ENCODE data around the gene SH3TC1. TPM values are rescaled to one million over a fixed set of nuclear protein-coding genes. Genes with fewer than 3 reads are reported as not detected.

Gene SH3TC1
- total RNA-seq, 4 donors from 2014 or later, result 13.7 to 18.7 (median 15.2) TPM

DNA sequence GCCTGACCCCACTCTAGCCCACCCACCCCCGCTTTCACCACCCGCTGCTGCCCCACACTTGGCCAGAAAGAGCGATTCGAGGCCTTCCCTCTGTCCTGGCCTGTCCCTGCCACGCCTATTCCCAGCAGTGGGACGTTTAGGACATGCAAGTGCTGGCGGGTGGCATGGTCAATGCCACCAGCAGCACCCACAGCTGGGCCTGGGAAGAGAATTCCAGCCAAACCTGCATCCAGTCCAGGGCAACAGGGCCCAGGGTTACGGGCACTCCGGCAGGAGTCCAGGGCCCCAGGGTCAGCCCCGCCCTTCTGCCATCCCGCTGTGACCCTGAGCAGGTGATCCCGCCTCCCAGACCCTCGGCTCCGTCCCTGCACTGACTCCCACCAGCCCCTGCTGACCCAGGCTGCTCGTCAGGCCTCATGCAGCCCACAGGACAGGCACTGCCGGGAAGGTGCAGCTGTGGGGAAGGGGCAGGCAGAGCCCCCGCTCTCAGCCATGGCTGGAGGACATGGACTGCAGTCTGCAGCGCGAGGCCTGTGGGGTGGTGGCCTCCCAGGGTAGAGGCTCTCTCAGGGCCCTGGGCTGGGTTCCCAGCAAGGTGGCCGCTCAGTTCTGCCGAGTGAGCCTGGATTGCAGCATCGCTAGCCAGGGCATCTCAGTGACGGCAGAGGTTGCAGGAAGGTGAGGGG lies 63.7 kb downstream of the SH3TC1 start:
- H3K27me3 ChIP-seq, result no peaks in the 10 kb centered on the region
- peaks cover 23 to 30% (median 29%) of the 10 kb centered on the region in 4 donors for H3K4me1 ChIP-seq
- no peak for DNase-seq (ENCODE audit: extremely low spot score)
- no peaks in the 10 kb centered on the region for H3K9me3 ChIP-seq
- intact Hi-C loops (cut with DNase I), result no loop called here
- no peak for TF ChIP-seq POLR2AphosphoS5 (IDR thresholded peaks at IDR 0.05)
- no peak for TF ChIP-seq CTCF (IDR thresholded peaks at IDR 0.05)
- TF ChIP-seq POLR2A (IDR thresholded peaks at IDR 0.05; ENCODE audit: low read depth), result no peak
- H3K4me3 ChIP-seq, result no peak overlapping the region
- no peak overlapping the region for H3K27ac ChIP-seq (replicated peaks in 1 of 4)
- no peaks in the 10 kb centered on the region for H3K36me3 ChIP-seq
- 88% methylated on average over 19 of the region's 23 CpGs for WGBS

DNA sequence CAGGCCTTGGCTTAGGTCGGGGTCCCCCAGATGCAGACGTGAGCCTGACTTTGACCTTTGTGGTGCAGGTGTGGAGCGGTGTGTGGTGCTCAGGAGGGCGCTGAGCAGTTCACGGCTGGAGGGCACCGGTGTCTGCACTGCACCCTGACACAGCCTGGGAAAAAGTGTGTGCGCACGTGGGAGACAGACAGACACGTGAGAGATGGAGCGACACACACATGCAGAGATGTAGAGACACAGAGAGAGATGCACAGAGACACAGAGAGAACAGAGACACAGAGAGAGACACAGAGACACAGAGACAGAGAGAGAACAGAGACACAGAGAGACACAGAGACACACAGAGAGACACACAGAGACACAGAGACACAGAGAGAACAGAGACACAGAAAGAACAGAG lies 64.3 kb downstream of the SH3TC1 start:
- WGBS, result 90% methylated on average over 8 of the region's 10 CpGs
- no peak for TF ChIP-seq POLR2AphosphoS5 (IDR thresholded peaks at IDR 0.05)
- no peak for TF ChIP-seq POLR2A (IDR thresholded peaks at IDR 0.05; ENCODE audit: low read depth)
- TF ChIP-seq CTCF (IDR thresholded peaks at IDR 0.05), result no peak
- TF ChIP-seq EP300 (IDR thresholded peaks at IDR 0.05), result no peak
- intact Hi-C loops (cut with DNase I), result no loop called here

GRCh38 chr4:8264106-8264505 lies 65.0 kb downstream of the SH3TC1 start:
- Histone ChIP-seq H3K36me3 (no peaks in the 10 kb centered on the region), H3K27ac (replicated peaks in 1 of 4) (no peak overlapping the region), H3K4me3 (no peak overlapping the region), H3K9me3 (no peaks in the 10 kb centered on the region), H3K27me3 (no peaks in the 10 kb centered on the region), H3K4me1 (peaks cover 26 to 43% (median 35%) of the 10 kb centered on the region in 4 donors)
- 95% methylated on average over 14 of the region's 14 CpGs for WGBS
- TF ChIP-seq POLR2AphosphoS5 (IDR thresholded peaks at IDR 0.05) (no peak), EP300 (IDR thresholded peaks at IDR 0.05) (no peak), POLR2A (IDR thresholded peaks at IDR 0.05; ENCODE audit: low read depth) (no peak), CTCF (IDR thresholded peaks at IDR 0.05) (no peak)
- intact Hi-C loops (cut with DNase I), result no loop called here
- no peak for DNase-seq (ENCODE audit: extremely low spot score)

More for the DNA sequence above, 64.3 kb downstream of the SH3TC1 start:
- Histone ChIP-seq H3K4me1 (peaks cover 23 to 36% (median 31%) of the 10 kb centered on the region in 4 donors), H3K36me3 (no peaks in the 10 kb centered on the region), H3K4me3 (no peak overlapping the region), H3K9me3 (no peaks in the 10 kb centered on the region), H3K27ac (replicated peaks in 1 of 4) (no peak overlapping the region), H3K27me3 (no peaks in the 10 kb centered on the region)
- no peak for DNase-seq (ENCODE audit: extremely low spot score)

DNA sequence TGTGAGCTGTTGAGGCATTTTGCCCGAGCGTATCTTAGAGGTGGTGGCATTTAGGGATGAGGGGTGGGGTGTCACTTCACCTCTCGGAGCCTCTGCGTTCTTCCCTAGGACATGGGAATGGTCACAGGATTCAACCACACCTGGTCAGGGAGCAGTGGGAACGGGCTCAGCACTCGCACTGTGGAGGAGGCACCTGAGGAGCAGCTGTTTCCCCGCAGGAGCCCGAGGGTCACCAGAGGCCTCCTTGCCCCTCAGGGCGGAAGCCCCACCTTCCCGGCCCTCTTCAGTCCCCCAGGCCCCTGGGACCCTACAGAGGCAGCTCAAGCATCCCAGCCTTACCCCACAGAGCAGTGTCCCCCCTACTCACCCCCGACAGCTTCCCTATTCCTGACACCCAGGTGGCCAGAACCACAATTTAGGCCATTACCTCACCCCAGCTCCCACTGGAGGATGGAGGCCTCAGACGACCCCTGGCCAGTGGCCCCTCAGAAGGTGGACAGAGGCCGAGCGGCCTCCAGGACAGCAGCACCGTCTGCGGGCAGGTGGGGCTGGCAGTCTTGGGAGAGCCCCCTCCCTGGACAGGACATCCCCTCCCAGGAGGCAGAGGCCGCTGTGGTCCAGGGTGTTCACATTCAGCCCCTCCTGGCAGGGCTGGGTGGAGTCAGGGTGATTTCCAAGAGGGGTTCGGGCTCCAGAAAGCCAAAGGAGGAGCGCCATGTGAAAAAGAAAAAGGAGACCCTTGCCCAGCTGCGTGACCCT lies 66.3 kb downstream of the SH3TC1 start:
- H3K4me1 ChIP-seq, result peaks cover 30 to 46% (median 40%) of the 10 kb centered on the region in 4 donors
- H3K27me3 ChIP-seq, result peaks cover 0 to 9% (median 0%) of the 10 kb centered on the region in 4 donors
- TF ChIP-seq POLR2A (IDR thresholded peaks at IDR 0.05; ENCODE audit: low read depth), result no peak
- no peak for DNase-seq (ENCODE audit: extremely low spot score)
- intact Hi-C loops (cut with DNase I), result no loop called here
- H3K27ac ChIP-seq (replicated peaks in 1 of 4), result no peak overlapping the region
- H3K9me3 ChIP-seq, result no peaks in the 10 kb centered on the region
- no peak overlapping the region for H3K4me3 ChIP-seq
- no peaks in the 10 kb centered on the region for H3K36me3 ChIP-seq
- WGBS, result 86% methylated on average over 13 of the region's 20 CpGs

- DNase-seq (ENCODE audit: extremely low spot score), result no peak
- H3K27me3 ChIP-seq, result peaks cover 0 to 12% (median 0%) of the 10 kb centered on the region in 4 donors
- H3K4me3 ChIP-seq, result no peak overlapping the region
- 90% methylated on average over 6 of the region's 6 CpGs for WGBS
- no peaks in the 10 kb centered on the region for H3K9me3 ChIP-seq
- peak overlapping the region in 1 of 4 donors; percentile 57 for H3K27ac ChIP-seq (replicated peaks in 1 of 4)
- intact Hi-C loops (cut with DNase I), result no loop called here
- H3K4me1 ChIP-seq, result peaks cover 30 to 46% (median 40%) of the 10 kb centered on the region in 4 donors
- TF ChIP-seq POLR2AphosphoS5 (IDR thresholded peaks at IDR 0.05) (no peak), CTCF (IDR thresholded peaks at IDR 0.05) (no peak), POLR2A (IDR thresholded peaks at IDR 0.05; ENCODE audit: low read depth) (no peak)
- no peaks in the 10 kb centered on the region for H3K36me3 ChIP-seq
These were observed 67.0 kb downstream of the SH3TC1 start for GRCh38 chr4:8266088-8266487.

Measured in esophagus muscularis mucosa (tissue), 4 donors.